GM12891 (cell line): ENCODE data around the gene DCDC2C.

ENCODE experiments used
- DNase-seq: peaks from one replicate; pipeline ENCODE4 v3.0.0; 2011; ENCODE audit warnings: low spot score; ENCODE audit not compliant: insufficient read length
- FAIRE-seq: peaks from 2 replicates; lab custom pipeline; 2011; peaks lifted over from hg19 to GRCh38; lab: Jason Lieb, UNC
- PAX5 ChIP-seq: IDR thresholded peaks from 2 replicates; pipeline ENCODE4 v1.6.1; 2011; ENCODE audit warnings: low read length, moderate library complexity, mild to moderate bottlenecking; ENCODE audit not compliant: insufficient read depth, severe bottlenecking
- POLR2A ChIP-seq: IDR thresholded peaks from 2 replicates; pipeline ENCODE4 v1.6.1; 2011; ENCODE audit warnings: low read depth, low read length, control low read depth
- POLR2AphosphoS5 ChIP-seq: IDR thresholded peaks from 2 replicates; pipeline ENCODE4 v1.6.1; 2011; ENCODE audit warnings: low read depth, low read length, control low read depth
- POU2F2 ChIP-seq: IDR thresholded peaks from 2 replicates; pipeline ENCODE4 v1.6.1; 2011; ENCODE audit warnings: low read depth, mild to moderate bottlenecking, control low read depth, low read length, moderate library complexity
- SPI1 ChIP-seq: IDR thresholded peaks from 2 replicates; pipeline ENCODE4 v1.6.1; 2011; ENCODE audit warnings: low read depth, low read length, control low read depth
- TAF1 ChIP-seq: IDR thresholded peaks from 2 replicates; pipeline ENCODE4 v1.6.1; 2011; ENCODE audit warnings: low read depth, low read length, control low read depth

DCDC2C gene

DNA sequence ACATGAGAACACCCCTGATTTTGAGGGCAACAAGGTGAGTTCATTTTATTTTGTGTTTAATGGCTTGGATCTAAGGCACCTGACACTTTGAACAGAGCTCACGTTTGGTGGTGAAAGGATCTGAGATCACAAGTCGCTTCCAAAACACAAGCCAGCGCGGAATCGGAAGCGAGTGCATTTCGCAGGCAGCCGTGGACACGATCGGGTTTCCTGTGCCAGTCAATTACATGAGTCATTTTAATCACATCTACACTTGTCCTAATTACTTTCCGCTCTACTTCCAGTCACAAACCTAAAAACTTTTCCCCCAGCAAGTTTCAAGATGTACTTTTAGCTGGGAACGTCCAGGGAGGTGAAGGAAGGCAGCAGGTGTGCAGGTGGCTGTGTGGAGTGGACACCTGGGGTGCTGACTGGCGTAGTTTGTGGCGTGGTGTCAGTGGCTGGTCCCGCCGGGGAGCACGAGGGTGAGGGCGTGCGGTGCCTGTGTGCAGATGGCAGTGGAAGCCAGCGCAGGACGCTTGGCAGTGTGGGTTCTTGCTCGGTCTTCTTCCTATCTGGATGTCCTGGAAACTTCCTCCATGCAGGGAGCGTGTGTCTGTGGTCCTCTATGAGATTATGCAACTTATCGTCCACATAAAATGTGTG lies 75.6 kb downstream of the DCDC2C start:
- FAIRE-seq (no peak), DNase-seq (no peak)
- TF ChIP-seq POLR2A (no peak), TAF1 (no peak), SPI1 (no peak), POU2F2 (no peak), POLR2AphosphoS5 (no peak), PAX5 (no peak)

DNA sequence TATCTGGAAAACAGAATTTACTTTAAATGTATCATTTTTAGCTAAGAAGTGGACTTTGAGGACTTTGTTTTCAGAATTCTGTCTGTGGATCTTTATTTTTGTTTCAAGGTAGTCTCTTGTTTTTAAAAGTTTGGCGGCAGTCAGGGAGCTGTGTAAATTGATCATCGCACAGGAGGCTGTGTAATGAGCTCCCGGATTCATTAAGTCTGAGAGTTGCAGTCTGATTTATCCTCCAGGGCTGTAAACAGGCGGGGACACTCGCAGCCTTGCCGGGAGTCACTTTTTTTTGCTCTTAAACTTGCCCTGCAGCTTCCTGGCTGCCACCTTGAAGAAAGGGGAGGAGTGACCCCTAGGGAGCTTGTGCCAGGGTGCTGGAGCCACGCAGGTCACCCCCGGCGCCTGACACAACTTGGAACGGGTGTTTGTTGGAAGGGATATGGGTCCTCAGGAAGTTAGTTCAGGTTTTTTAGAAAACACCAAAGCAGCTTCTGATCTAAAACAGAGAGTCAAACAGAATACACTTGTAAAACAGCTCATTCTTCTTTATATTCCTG lies 76.2 kb downstream of the DCDC2C start:
- no peak for TF ChIP-seq PAX5
- no peak for TF ChIP-seq TAF1
- TF ChIP-seq POLR2A = no peak
- no peak for TF ChIP-seq POLR2AphosphoS5
- no peak for TF ChIP-seq POU2F2
- TF ChIP-seq SPI1 = no peak
- no peak for DNase-seq
- no peak for FAIRE-seq

DNA sequence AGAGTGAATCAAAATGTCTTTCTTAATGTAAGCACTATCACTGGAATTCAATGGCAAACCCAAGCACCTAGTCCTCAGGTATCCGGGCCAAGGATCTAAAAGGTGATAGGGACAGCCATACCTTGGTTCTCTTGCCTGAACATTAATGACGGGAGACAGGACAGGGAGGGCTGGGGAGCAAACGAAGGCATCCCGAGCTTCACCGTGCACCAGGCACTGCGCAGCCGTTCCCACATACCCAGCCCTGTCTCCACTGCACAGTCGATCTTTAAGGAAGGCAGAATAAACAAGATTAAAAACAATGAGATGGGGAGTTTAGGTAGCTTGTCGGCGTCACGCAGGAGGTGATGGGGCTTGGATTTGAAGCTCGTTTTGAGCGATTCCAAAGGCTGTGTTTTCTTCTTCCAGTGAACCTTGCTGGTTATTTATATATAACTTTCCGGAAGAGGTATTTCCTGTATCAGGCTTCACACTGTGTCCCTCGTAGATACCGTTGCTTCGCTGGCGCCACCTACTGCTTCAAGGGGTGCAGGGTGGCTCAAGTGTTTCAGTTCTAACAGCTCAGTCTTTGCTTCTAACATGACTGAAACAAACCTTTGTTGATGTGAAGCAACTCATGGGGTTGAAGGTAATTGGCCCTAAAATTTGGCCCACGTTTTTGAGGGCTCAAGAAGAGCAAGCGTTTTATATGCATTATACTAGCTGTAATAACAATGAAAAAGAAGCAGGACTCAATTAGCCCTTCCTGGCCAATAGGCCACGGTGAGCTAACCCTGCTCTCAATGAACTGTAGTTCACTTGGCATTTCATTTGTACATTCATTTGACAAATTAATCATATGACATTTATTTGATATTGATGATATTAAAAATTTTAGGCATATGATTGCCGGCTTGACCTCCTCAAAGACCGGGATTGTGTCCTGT lies 77.4 kb downstream of the DCDC2C start:
- TF ChIP-seq POLR2A = no peak
- TF ChIP-seq SPI1 = no peak
- no peak for TF ChIP-seq POU2F2
- TF ChIP-seq PAX5 = no peak
- no peak for TF ChIP-seq TAF1
- TF ChIP-seq POLR2AphosphoS5 = no peak
- FAIRE-seq (peak; percentile 58), DNase-seq (peak; percentile 76)

DNA sequence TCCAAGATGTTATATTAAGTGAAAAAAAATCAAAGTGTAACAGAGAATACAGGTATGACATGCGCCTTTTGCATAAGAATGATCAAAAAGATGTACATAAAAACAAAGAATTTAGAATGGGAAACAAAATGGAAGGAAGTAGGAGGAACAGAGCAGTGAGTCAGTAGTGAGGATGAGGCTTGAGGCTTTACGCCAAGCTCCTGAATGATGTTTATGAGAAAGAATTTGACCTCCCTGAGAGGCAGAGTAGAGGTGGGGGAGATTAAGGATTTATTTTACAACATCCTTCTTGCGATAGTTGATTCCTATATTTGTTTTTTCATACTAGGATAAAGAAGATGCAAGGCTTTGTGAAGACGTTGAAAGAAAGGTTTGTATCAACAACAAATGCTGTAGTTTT lies 81.4 kb downstream of the DCDC2C start:
- no peak for FAIRE-seq
- DNase-seq = no peak
- TF ChIP-seq POLR2A (no peak), TAF1 (no peak), POU2F2 (no peak), POLR2AphosphoS5 (no peak), PAX5 (no peak), SPI1 (no peak)

DNA sequence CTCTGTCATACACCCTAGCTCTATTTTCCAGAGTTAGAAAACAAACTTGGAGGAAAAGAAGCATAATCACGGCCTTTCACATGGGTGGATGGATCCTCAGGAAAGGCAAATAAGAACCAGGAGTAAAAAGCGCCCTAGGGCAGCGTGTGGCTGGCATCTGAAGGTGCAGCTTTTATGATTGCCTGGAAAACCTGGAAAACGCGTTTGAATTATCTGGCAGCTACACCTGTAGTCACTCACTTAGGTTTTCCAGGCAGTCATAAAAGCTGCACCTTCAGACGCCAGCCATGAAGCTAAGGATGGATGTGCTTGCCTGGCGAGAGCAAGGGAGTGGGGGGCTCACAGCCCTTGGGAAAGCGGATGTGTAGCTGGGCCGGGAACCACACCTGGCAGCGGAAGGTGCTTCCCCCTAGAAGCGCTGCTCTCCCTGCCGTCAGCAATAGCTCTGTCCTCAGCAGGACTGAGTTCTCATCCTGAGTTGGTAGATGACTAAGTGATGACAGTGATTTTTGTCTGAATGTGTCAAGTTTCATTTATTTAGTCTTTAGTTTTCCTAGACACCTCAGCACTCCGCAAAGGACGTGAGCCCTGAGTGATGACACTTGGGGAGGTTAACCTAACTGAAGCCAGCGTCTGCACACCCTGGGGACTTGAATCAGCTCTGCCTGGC lies 82.0 kb downstream of the DCDC2C start:
- DNase-seq = no peak

DNA sequence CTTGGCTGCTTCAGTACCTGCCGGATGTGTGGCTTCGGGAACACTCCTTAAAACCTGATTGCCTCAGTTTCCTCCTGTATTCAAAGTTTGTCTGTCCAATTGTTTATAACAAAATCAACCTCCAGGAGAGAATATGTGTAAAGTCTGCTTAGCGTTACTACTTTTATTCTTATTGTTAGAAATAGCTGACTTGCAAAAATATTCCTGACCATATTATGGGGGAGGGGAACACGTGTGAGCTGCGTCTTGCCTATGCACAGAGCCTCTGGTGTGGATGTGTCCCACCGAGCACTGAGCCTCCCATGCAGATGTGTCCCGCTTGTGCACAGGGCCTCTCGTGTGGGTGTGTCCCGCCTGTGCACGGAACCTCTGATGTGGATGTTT lies 82.5 kb downstream of the DCDC2C start:
- TF ChIP-seq TAF1 (no peak), SPI1 (no peak), POLR2A (no peak), POU2F2 (no peak), PAX5 (no peak)
- no peak for DNase-seq
- FAIRE-seq = no peak

More for the DNA sequence above, 82.0 kb downstream of the DCDC2C start:
- FAIRE-seq = no peak
- TF ChIP-seq POLR2AphosphoS5 (no peak), TAF1 (no peak), POU2F2 (no peak), SPI1 (no peak), PAX5 (no peak), POLR2A (no peak)

DNA sequence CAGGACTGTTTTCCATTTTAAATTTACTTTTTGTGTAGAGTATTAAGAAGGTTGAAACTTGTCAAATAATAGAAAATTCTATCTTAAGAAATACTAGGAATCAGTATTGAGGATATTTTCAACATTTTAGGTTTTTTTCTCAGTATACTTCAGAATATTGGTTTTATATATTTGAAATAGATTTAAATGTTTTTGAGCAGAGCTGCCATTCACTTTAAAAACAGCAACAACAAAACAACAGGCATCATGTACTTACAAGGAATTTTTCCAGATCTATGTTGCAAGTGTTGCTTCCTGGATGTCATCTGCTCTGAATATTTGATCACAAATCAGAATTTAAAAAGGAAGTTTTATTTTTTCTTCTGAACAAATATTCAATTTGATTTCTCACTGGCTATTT lies 84.4 kb downstream of the DCDC2C start:
- no peak for TF ChIP-seq PAX5
- no peak for TF ChIP-seq SPI1
- TF ChIP-seq TAF1 = no peak
- TF ChIP-seq POLR2A = no peak
- TF ChIP-seq POU2F2 = no peak
- TF ChIP-seq POLR2AphosphoS5 = no peak
- no peak for DNase-seq
- no peak for FAIRE-seq

DNA sequence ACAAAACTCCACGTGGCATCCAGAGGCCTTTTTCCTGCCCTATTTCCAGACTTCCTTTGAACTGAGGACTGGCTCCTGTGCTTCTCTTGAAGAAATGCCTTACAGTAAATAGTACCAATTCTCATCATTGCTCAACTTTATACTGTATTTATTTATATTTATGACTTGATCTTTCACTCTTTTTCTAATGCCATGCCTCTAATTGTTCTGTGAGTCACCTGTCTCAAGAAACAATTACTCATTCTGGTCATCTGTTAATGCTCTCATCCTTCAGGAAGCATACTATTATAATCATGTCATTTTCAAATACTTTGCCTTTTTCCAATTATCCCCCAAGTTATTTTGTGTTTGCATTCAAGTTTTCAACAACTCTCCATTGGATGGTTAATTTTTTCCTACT lies 85.9 kb downstream of the DCDC2C start:
- no peak for TF ChIP-seq TAF1
- DNase-seq (no peak), FAIRE-seq (no peak)

DNA sequence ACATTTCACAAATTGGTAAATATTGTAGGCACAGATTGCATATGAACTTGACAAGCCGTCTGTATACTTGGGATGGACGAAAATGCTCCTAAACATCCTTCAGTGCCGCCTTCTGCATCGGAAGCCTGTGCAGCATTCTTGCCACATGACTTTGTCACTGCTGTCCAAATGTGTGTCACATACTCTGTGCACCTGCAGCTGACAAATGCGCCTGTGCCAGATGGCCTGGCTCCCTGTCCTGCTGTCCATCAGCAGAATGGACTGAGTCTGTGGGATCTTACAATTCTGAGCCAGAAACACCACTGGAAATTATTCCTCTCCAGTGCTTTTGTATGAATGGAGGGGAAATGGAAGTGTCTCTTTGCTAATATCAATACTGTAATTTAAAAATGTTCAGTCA lies 89.9 kb downstream of the DCDC2C start:
- no peak for FAIRE-seq
- no peak for DNase-seq

More for the DNA sequence above, 89.9 kb downstream of the DCDC2C start:
- TF ChIP-seq SPI1 (no peak), TAF1 (no peak)
